Heart right ventricle (tissue), 16 donors: ENCODE results near the gene JMJD8. TPM values are rescaled to one million over a fixed set of nuclear protein-coding genes. Genes with fewer than 3 reads are reported as not detected.

Source experiments
- ATAC-seq, 8 donors: fragments of 200-7000 bp; cut with Tn5 transposase; one replicate each; pipeline ENCODE4 v1.9.1; 2020; ENCODE audit warnings: mild to moderate bottlenecking in 8 of 8, moderate library complexity in 8 of 8, moderate number of reproducible peaks in 1 of 8
- DNase-seq, 2 donors: peaks; one replicate each; pipeline ENCODE4 v3.0.0-alpha.2; 2020
- H3K27ac ChIP-seq, 10 donors: fragments of 200-600 bp; sonication (generic) in 2 of 10; one replicate each; pipeline versions ENCODE4 v1.5.0 to v1.8.0; 2020 to 2022; ENCODE audit warnings: mild to moderate bottlenecking in 3 of 10
- H3K27me3 ChIP-seq, 7 donors: fragments of 200-600 bp; one replicate each; pipeline ENCODE4 v1.8.0; 2021 to 2022; ENCODE audit warnings: mild to moderate bottlenecking in 2 of 7
- H3K36me3 ChIP-seq, 9 donors: fragments of 200-600 bp; sonication (generic) in 1 of 9; one replicate each; pipeline versions ENCODE4 v1.5.0 to v1.8.0; 2020 to 2022; ENCODE audit warnings: mild to moderate bottlenecking in 2 of 9
- H3K4me1 ChIP-seq, 9 donors: fragments of 200-600 bp; sonication (generic) in 1 of 9; one replicate each; pipeline versions ENCODE4 v1.5.0 to v1.8.0; 2020 to 2022; ENCODE audit warnings: mild to moderate bottlenecking in 4 of 9
- H3K4me3 ChIP-seq, 10 donors: fragments of 200-600 bp; sonication (generic) in 2 of 10; one replicate each; pipeline versions ENCODE4 v1.5.0 to v1.8.0; 2020 to 2022; ENCODE audit warnings: mild to moderate bottlenecking in 7 of 10, moderate library complexity in 2 of 10
- H3K9me3 ChIP-seq, 11 donors: fragments of 200-600 bp in 10 of 11; sonication (generic) in 2 of 11; one replicate each; pipeline versions ENCODE4 v1.5.0 to v1.8.0; 2013 to 2022; ENCODE audit warnings: mild to moderate bottlenecking in 2 of 11, control low read depth in 1 of 11, moderate library complexity in 1 of 11
- CTCF ChIP-seq, 9 donors: fragments of 200-600 bp; sonication (generic) in 2 of 9; IDR thresholded peaks; one replicate each; pipeline versions ENCODE4 v1.5.0 to v1.8.0; 2021 to 2022; ENCODE audit warnings: antibody characterized with exemption in 9 of 9, mild to moderate bottlenecking in 5 of 9, moderate library complexity in 1 of 9
- WGBS, 2 donors: extraction: QIAGEN DNeasy Blood & Tissue Kit; methylation state at CpG; one replicate each; pipeline ENCODE4 v1.1.7; 2013; ENCODE audit warnings: inconsistent platforms in 1 of 2; 5-methylcytosine and 5-hydroxymethylcytosine counted together
- intact Hi-C, 10 donors: fragments of 100-400 bp; cut with DNase I; formaldehyde crosslinking; loops; one replicate each; pipeline versions ENCODE4 v1.11.1 to v1.14.2; 2022
- polyA plus RNA-seq, 2 donors: library from polyadenylated mRNA; stranded (reverse); fragments of 200-250 nt; gene quantifications; one replicate each; pipeline ENCODE4 v1.2.3, GENCODE V29; 2013
- total RNA-seq, 10 donors: library from RNA; stranded (reverse); fragmentation: NEBNext Ultra II Directional in 3 of 10; extraction: Animal tissue kit (Norgen Biotek cat#: 25700) in 3 of 10; gene quantifications; one replicate each; pipeline versions ENCODE4 v1.2.1 to v1.2.4, GENCODE V29; 2021 to 2023
- donor health status: Arrhythmogenic right ventricular cardiomyopathy.
- donor health status: ischemic (EF 13 %, LVEDD 7.1; RV severe dilation, severe dysfunction).
- donor health status: healthy with polysubstance abuse.
- donor health status: DM: no; HTN: yes; CAD: no.
- donor health status: DM: no; HTN: no; CAD: no.
- donor health status: ischemic (EF 25% LVEDD 6.9; RV normal size, moderate dysfunction).
- donor health status: ischemic (EF 25% LVEDD 5.7; RV mildly dilated, moderate dysfunction).
- donor health status: healthy.
- donor health status: DM: yes; HTN: yes; CAD: no.
- donor health status: Ischemic cardiomyopathy.
- donor health status: ischemic (EF 35%, LVEDD 5.7; RV mildly dilated, moderate dysfunction).
- donor health status: nonischemic (EF 11% LVEDD 7.7; RV severe dilation, severe dysfunction).
- donor health status: DM: yes; HTN: yes; CAD: no.
- donor health status: PGD.
- donor health status: ischemic (EF 29% LVEDD 5.4; RV normal size, mild dysfunction).
- donor health status: nonischemic (EF 23%, LVEDD 6.1; RV moderate dilation, normal function).

JMJD8 gene
- total and polyA plus RNA-seq, 12 donors = 34.7 to 60.6 (median 44.0) TPM

- Histone ChIP-seq H3K9me3 (no peaks in the 10 kb centered on the region), H3K4me3 (peak within 1 kb of the TSS; percentile 65 to 85 (median 74)), H3K4me1 (peaks cover 31 to 62% (median 50%) of the 10 kb centered on the region in 9 donors), H3K36me3 (peaks cover 0 to 13% (median 0%) of the 10 kb centered on the region in 9 donors), H3K27me3 (no peaks in the 10 kb centered on the region), H3K27ac (peak within 1 kb of the TSS; percentile 76 to 96 (median 88))
- intact Hi-C loops = no loop called here
- no peak for TF ChIP-seq CTCF (IDR thresholded peaks at IDR 0.05)
- ATAC-seq = peak; percentile 66 to 94 (median 86)
- peak; percentile 92 to 94 for DNase-seq
- WGBS, 2 donors = 1 to 2% methylated on average over 91 of the region's 91 CpGs
These were observed 35.1 kb downstream of the JMJD8 start, which contains the start of gene WDR90 for GRCh38 chr16:648781-649589. Gene WDR90, plus strand, starts transcription at chr16:649365. Its CDS starts 52 bp downstream, at chr16:649417.

GRCh38 chr16:648071-648780 is 35.9 kb downstream of the JMJD8 start:
- DNase-seq (no peak), ATAC-seq (peak in 1 of 8 donors; percentile 5)
- Histone ChIP-seq H3K4me1 (peaks cover 33 to 69% (median 55%) of the 10 kb centered on the region in 9 donors), H3K9me3 (no peaks in the 10 kb centered on the region), H3K27ac (peak overlapping the region; percentile 76 to 96 (median 88)), H3K27me3 (no peaks in the 10 kb centered on the region), H3K4me3 (peak overlapping the region; percentile 65 to 85 (median 74)), H3K36me3 (peaks cover 0 to 13% (median 0%) of the 10 kb centered on the region in 9 donors)
- intact Hi-C loops = no loop called here
- WGBS, 2 donors = 42 to 52% methylated on average over 24 of the region's 24 CpGs
- TF ChIP-seq CTCF (IDR thresholded peaks at IDR 0.05) = peak in 7 of 9 donors; percentile 10 to 45 (median 24)

- no peak overlapping the region for H3K4me3 ChIP-seq
- H3K36me3 ChIP-seq = peaks cover 0 to 5% (median 0%) of the 10 kb centered on the region in 9 donors
- no peak for TF ChIP-seq CTCF (IDR thresholded peaks at IDR 0.05)
- no peak for DNase-seq
- no peaks in the 10 kb centered on the region for H3K9me3 ChIP-seq
- 65 to 68% methylated on average over 25 of the region's 25 CpGs for WGBS, 2 donors
- peak in 5 of 8 donors; percentile 0 to 7 (median 3) for ATAC-seq
- no peaks in the 10 kb centered on the region for H3K27me3 ChIP-seq
- peak overlapping the region in 8 of 10 donors; percentile 80 to 96 (median 92) for H3K27ac ChIP-seq
- intact Hi-C loops = no loop called here
- H3K4me1 ChIP-seq = peaks cover 37 to 78% (median 64%) of the 10 kb centered on the region in 9 donors
These were observed 36.8 kb downstream of the JMJD8 start for GRCh38 chr16:647173-647902.
